ENCODE data around the gene HSD17B13.

- TF ChIP-seq CTCF (IDR thresholded peaks at IDR 0.05) (no peak), POLR2A (IDR thresholded peaks at IDR 0.05; ENCODE audit: low read depth) (no peak)
Observed at GRCh38 chr4:87278335-87278794, 44.3 kb downstream of the HSD17B13 start.

All from esophagus muscularis mucosa (tissue), 3 donors.